Hepatocyte (in vitro differentiated cells): ENCODE results near the gene MSRB1.

Source experiments
- CTCF ChIP-seq: fragments of 200-600 bp; sonication (generic); IDR thresholded peaks from 2 replicates; pipeline ENCODE4 v1.5.1; 2016; ENCODE audit warnings: antibody characterized with exemption, mild to moderate bottlenecking; ENCODE audit not compliant: poor library complexity
- EZH2 ChIP-seq: fragments of 200-600 bp; sonication (generic); IDR thresholded peaks from 2 replicates; pipeline ENCODE4 v1.6.1; 2016; ENCODE audit warnings: antibody characterized with exemption, mild to moderate bottlenecking, borderline replicate concordance

GRCh38 chr16:1916640-1916990 is 26.4 kb downstream of the MSRB1 start:
- TF ChIP-seq EZH2 (no peak), CTCF (no peak)
